Neutrophil (primary cell): ENCODE data around the gene FBN2.

Experiments
- H3K27ac ChIP-seq: fragments of 200-600 bp; sonication (generic); 2 replicates; pipeline ENCODE4 v1.5.1; 2016; ENCODE audit warnings: mild to moderate bottlenecking, moderate library complexity
- H3K27me3 ChIP-seq: fragments of 200-600 bp; sonication (generic); 2 replicates; pipeline ENCODE4 v1.6.0; 2016; ENCODE audit warnings: mild to moderate bottlenecking
- H3K36me3 ChIP-seq: fragments of 200-600 bp; sonication (generic); 2 replicates; pipeline ENCODE4 v1.5.1; 2017
- H3K4me1 ChIP-seq, 2 experiments: fragments of 200-600 bp in 1 of 2; sonication (generic) in 1 of 2; 1 replicate in 1 of 2; 2 replicates in 1 of 2; pipeline versions ENCODE4 v1.5.1 to v1.6.1; 2013 to 2016; ENCODE audit warnings: low read depth in 1 of 2, low read length in 1 of 2, mild to moderate bottlenecking in 1 of 2, moderate library complexity in 1 of 2; ENCODE audit not compliant: control insufficient read depth in 1 of 2, insufficient read depth in 1 of 2
- H3K4me3 ChIP-seq, 2 experiments: fragments of 200-600 bp in 1 of 2; sonication (generic) in 1 of 2; 1 replicate in 1 of 2; 2 replicates in 1 of 2; pipeline ENCODE4 v1.5.1; 2013 to 2016; ENCODE audit warnings: low read depth in 1 of 2, low read length in 1 of 2, mild to moderate bottlenecking in 1 of 2, moderate library complexity in 1 of 2
- H3K9me3 ChIP-seq: fragments of 200-600 bp; sonication (generic); 2 replicates; pipeline ENCODE4 v1.5.1; 2016
- TF ChIP-seq, protein P1 (sequence below): fragments of 200-600 bp; sonication (generic); IDR thresholded peaks from 2 replicates; pipeline ENCODE4 v1.5.1; 2016; ENCODE audit warnings: antibody characterized with exemption

The FBN2 gene

GRCh38 chr5:128490761-128491160 is 47.3 kb downstream of the FBN2 start:
- no peaks in the 10 kb centered on the region for H3K9me3 ChIP-seq
- H3K4me3 ChIP-seq, result no peak overlapping the region
- no peaks in the 10 kb centered on the region for H3K27me3 ChIP-seq
- H3K27ac ChIP-seq, result no peak overlapping the region
- H3K36me3 ChIP-seq, result no peaks in the 10 kb centered on the region
- TF ChIP-seq, protein P1, sequence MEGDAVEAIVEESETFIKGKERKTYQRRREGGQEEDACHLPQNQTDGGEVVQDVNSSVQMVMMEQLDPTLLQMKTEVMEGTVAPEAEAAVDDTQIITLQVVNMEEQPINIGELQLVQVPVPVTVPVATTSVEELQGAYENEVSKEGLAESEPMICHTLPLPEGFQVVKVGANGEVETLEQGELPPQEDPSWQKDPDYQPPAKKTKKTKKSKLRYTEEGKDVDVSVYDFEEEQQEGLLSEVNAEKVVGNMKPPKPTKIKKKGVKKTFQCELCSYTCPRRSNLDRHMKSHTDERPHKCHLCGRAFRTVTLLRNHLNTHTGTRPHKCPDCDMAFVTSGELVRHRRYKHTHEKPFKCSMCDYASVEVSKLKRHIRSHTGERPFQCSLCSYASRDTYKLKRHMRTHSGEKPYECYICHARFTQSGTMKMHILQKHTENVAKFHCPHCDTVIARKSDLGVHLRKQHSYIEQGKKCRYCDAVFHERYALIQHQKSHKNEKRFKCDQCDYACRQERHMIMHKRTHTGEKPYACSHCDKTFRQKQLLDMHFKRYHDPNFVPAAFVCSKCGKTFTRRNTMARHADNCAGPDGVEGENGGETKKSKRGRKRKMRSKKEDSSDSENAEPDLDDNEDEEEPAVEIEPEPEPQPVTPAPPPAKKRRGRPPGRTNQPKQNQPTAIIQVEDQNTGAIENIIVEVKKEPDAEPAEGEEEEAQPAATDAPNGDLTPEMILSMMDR, result no peak
- peaks cover 0 to 4% of the 10 kb centered on the region in 2 experiments for H3K4me1 ChIP-seq

GRCh38 chr5:128487041-128487440 is 51.0 kb downstream of the FBN2 start:
- H3K27ac ChIP-seq, result no peak overlapping the region

GRCh38 chr5:128483738-128484137 is 54.3 kb downstream of the FBN2 start:
- no peak overlapping the region for H3K4me3 ChIP-seq

More at GRCh38 chr5:128487041-128487440, 51.0 kb downstream of the FBN2 start:
- Histone ChIP-seq H3K9me3 (no peaks in the 10 kb centered on the region), H3K4me3 (no peak overlapping the region), H3K4me1 (peaks cover 0 to 4% of the 10 kb centered on the region in 2 experiments), H3K36me3 (no peaks in the 10 kb centered on the region), H3K27me3 (no peaks in the 10 kb centered on the region)
- TF ChIP-seq, protein P1, result no peak

DNA sequence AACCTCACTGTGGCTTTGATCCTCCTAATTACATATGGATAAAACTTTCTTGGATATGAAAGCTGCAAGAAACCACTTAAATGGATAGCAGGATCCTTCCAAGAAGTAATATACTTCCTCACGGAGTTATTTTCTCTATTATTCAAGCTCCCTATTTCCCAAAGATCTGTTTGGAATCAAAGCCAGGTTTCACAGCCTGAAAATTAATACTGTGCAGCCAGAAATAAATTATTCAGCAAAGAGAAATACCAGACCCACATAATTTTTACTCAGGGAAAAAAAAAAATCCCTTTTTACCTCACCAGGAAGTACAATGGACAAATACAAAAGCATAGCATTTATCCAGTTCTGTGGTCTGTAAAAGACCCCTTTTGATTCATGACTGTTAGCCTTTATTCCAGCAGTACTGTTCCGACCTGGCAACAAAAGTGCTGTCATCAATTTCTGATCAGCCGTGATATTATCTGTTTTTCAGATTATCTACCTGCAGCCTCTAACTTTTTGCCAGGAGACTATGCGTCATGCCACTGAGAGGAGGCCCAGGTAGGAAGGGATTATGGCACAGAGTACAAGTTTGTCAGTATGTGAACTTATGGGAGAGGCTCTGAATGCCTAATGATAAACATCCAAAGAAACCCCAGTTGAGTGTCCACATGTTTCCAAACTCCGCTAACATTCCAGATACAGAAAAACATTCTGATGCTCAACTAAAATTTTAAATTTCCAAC is 57.0 kb downstream of the FBN2 start:
- Histone ChIP-seq H3K4me1 (no peaks in the 10 kb centered on the region), H3K27ac (no peak overlapping the region), H3K27me3 (no peaks in the 10 kb centered on the region), H3K4me3 (no peak overlapping the region), H3K9me3 (no peaks in the 10 kb centered on the region), H3K36me3 (no peaks in the 10 kb centered on the region)
- TF ChIP-seq, protein P1, result no peak

More at GRCh38 chr5:128483738-128484137, 54.3 kb downstream of the FBN2 start:
- Histone ChIP-seq H3K27ac (no peak overlapping the region), H3K4me1 (no peaks in the 10 kb centered on the region), H3K36me3 (no peaks in the 10 kb centered on the region), H3K27me3 (no peaks in the 10 kb centered on the region), H3K9me3 (no peaks in the 10 kb centered on the region)
- TF ChIP-seq, protein P1, result no peak

GRCh38 chr5:128480158-128480557 is 57.9 kb downstream of the FBN2 start:
- H3K27ac ChIP-seq, result no peak overlapping the region
- no peaks in the 10 kb centered on the region for H3K36me3 ChIP-seq
- H3K4me3 ChIP-seq, result no peak overlapping the region
- TF ChIP-seq, protein P1, result no peak
- no peaks in the 10 kb centered on the region for H3K27me3 ChIP-seq
- no peaks in the 10 kb centered on the region for H3K9me3 ChIP-seq
- no peaks in the 10 kb centered on the region for H3K4me1 ChIP-seq
